SK-N-SH treated with all-trans-retinoic acid at 6 μM for 48 hours (cell line): ENCODE data around the gene PTGR1.

Experiments used
- ARNTL ChIP-seq: fragments of 450-650 bp; formaldehyde crosslinking; IDR thresholded peaks from 2 replicates; pipeline ENCODE4 v1.5.0; 2020; ENCODE audit warnings: low read depth, mild to moderate bottlenecking, moderate library complexity, borderline replicate concordance
- CREB5 ChIP-seq: fragments of 250-450 bp; sonication (Bioruptor Pico); IDR thresholded peaks from 2 replicates; pipeline ENCODE4 v1.5.1; 2020; ENCODE audit warnings: low read depth, mild to moderate bottlenecking, moderate library complexity
- ISL1 ChIP-seq: fragments of 250-450 bp; sonication (Bioruptor Pico); IDR thresholded peaks from 2 replicates; pipeline ENCODE4 v2.1.2; 2022; ENCODE audit warnings: mild to moderate bottlenecking, moderate library complexity
- OSR1 ChIP-seq: fragments of 250-450 bp; sonication (Bioruptor Pico); IDR thresholded peaks from 2 replicates; pipeline ENCODE4 v1.8.0; 2022; ENCODE audit warnings: moderate library complexity, mild to moderate bottlenecking, inconsistent platforms
- PPARA ChIP-seq: fragments of 250-450 bp; sonication (Bioruptor Pico); IDR thresholded peaks from 2 replicates; pipeline ENCODE4 v1.5.0; 2020; ENCODE audit warnings: mild to moderate bottlenecking, borderline replicate concordance
- TCF4 ChIP-seq: fragments of 250-450 bp; sonication (Bioruptor Pico); IDR thresholded peaks from 2 replicates; pipeline ENCODE4 v1.8.0; 2021; ENCODE audit warnings: mild to moderate bottlenecking, moderate library complexity, borderline replicate concordance
- TOX ChIP-seq: fragments of 250-450 bp; sonication (Bioruptor Pico); IDR thresholded peaks from 2 replicates; pipeline ENCODE4 v1.8.0; 2021; ENCODE audit warnings: mild to moderate bottlenecking, moderate library complexity, borderline replicate concordance
- TSHZ2 ChIP-seq: fragments of 250-450 bp; sonication (Bioruptor Pico); IDR thresholded peaks from 2 replicates; pipeline ENCODE4 v1.5.0; 2020; ENCODE audit warnings: mild to moderate bottlenecking, moderate library complexity
- ZC3H10 ChIP-seq: fragments of 250-450 bp; sonication (Bioruptor Pico); IDR thresholded peaks from 2 replicates; pipeline ENCODE4 v1.5.1; 2021; ENCODE audit warnings: mild to moderate bottlenecking, moderate library complexity
- ZFP3 ChIP-seq: fragments of 250-450 bp; sonication (Bioruptor Pico); IDR thresholded peaks from 2 replicates; pipeline ENCODE4 v1.5.0; 2020; ENCODE audit warnings: mild to moderate bottlenecking, moderate library complexity
- ZFP30 ChIP-seq: fragments of 450-650 bp; formaldehyde crosslinking; IDR thresholded peaks from 2 replicates; pipeline ENCODE4 v1.5.0; 2022; ENCODE audit warnings: mild to moderate bottlenecking, moderate library complexity
- ZNF70 ChIP-seq: fragments of 450-650 bp; formaldehyde crosslinking; IDR thresholded peaks from 2 replicates; pipeline ENCODE4 v1.5.0; 2020; ENCODE audit warnings: mild to moderate bottlenecking, moderate library complexity
- TF ChIP-seq, protein P1 (sequence below): fragments of 250-450 bp; sonication (Bioruptor Pico); IDR thresholded peaks from 2 replicates; pipeline ENCODE4 v1.8.0; 2020; ENCODE audit warnings: mild to moderate bottlenecking, moderate library complexity, borderline replicate concordance
- TF ChIP-seq, protein P2 (sequence below): fragments of 250-450 bp; sonication (Bioruptor Pico); IDR thresholded peaks from 2 replicates; pipeline ENCODE4 v1.8.0; 2021; ENCODE audit warnings: low read depth, mild to moderate bottlenecking, moderate library complexity, borderline replicate concordance

- TF ChIP-seq TCF4 (CRISPR knock-in tag) (no peak), CREB5 (CRISPR knock-in tag) (no peak), PPARA (no peak), ZFP30 (CRISPR knock-in tag) (no peak), ZFP3 (CRISPR knock-in tag) (no peak), ISL1 (CRISPR knock-in tag) (no peak), ZNF70 (CRISPR knock-in tag) (no peak), ZC3H10 (CRISPR knock-in tag) (no peak), ARNTL (CRISPR knock-in tag) (no peak), TOX (CRISPR knock-in tag) (no peak), TSHZ2 (CRISPR knock-in tag) (no peak), OSR1 (CRISPR knock-in tag) (no peak)
- TF ChIP-seq, protein P1, sequence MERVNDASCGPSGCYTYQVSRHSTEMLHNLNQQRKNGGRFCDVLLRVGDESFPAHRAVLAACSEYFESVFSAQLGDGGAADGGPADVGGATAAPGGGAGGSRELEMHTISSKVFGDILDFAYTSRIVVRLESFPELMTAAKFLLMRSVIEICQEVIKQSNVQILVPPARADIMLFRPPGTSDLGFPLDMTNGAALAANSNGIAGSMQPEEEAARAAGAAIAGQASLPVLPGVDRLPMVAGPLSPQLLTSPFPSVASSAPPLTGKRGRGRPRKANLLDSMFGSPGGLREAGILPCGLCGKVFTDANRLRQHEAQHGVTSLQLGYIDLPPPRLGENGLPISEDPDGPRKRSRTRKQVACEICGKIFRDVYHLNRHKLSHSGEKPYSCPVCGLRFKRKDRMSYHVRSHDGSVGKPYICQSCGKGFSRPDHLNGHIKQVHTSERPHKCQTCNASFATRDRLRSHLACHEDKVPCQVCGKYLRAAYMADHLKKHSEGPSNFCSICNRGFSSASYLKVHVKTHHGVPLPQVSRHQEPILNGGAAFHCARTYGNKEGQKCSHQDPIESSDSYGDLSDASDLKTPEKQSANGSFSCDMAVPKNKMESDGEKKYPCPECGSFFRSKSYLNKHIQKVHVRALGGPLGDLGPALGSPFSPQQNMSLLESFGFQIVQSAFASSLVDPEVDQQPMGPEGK (CRISPR knock-in tag): no peak
- TF ChIP-seq, protein P2, sequence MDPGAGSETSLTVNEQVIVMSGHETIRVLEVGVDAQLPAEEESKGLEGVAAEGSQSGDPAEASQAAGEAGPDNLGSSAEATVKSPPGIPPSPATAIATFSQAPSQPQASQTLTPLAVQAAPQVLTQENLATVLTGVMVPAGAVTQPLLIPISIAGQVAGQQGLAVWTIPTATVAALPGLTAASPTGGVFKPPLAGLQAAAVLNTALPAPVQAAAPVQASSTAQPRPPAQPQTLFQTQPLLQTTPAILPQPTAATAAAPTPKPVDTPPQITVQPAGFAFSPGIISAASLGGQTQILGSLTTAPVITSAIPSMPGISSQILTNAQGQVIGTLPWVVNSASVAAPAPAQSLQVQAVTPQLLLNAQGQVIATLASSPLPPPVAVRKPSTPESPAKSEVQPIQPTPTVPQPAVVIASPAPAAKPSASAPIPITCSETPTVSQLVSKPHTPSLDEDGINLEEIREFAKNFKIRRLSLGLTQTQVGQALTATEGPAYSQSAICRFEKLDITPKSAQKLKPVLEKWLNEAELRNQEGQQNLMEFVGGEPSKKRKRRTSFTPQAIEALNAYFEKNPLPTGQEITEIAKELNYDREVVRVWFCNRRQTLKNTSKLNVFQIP (CRISPR knock-in tag): no peak
These were observed 14.1 kb upstream of the PTGR1 start for GRCh38 chr9:111613436-111614040.
